LNCaP clone FGC (cell line): ENCODE measurements around the gene INS.

ENCODE experiments used
- DNase-seq: peaks from one replicate; pipeline ENCODE4 v3.0.0-alpha.2; 2011; ENCODE audit warnings: low read depth
- H3K4me3 ChIP-seq: 2 replicates; pipeline ENCODE4 v1.5.1; 2011; ENCODE audit warnings: mild to moderate bottlenecking, low read depth, low read length, control low read depth
- TF ChIP-seq, protein P1 (sequence below): IDR thresholded peaks from 2 replicates; pipeline ENCODE4 v1.5.1; 2012; ENCODE audit warnings: mild to moderate bottlenecking; ENCODE audit not compliant: control insufficient read depth, insufficient read depth; ENCODE audit errors: extremely low read depth

The INS gene

DNA sequence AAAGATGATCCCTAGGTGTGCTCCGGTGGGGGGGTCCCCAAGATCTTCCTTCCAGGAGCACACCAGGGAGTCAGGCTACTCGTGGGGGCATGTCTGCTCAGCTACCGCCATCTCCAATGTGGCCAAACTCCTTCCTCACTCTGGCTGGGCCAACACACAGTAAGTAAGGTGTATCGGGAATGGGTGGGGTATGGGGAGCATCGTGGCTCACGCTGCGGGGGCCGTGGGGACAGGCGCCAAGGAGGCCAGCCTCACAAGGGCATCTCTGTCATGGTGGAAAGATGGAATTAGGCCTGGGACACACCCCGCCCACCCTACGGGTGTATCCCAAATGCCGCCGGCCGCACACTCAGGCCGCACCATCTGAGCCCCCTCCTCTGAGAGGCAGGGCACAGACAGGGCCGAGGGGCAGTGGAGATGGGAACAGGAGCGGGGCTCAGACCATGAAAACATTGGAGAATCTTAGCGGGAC lies 30.1 kb downstream of the INS start:
- DNase-seq = no peak
- TF ChIP-seq, protein P1, sequence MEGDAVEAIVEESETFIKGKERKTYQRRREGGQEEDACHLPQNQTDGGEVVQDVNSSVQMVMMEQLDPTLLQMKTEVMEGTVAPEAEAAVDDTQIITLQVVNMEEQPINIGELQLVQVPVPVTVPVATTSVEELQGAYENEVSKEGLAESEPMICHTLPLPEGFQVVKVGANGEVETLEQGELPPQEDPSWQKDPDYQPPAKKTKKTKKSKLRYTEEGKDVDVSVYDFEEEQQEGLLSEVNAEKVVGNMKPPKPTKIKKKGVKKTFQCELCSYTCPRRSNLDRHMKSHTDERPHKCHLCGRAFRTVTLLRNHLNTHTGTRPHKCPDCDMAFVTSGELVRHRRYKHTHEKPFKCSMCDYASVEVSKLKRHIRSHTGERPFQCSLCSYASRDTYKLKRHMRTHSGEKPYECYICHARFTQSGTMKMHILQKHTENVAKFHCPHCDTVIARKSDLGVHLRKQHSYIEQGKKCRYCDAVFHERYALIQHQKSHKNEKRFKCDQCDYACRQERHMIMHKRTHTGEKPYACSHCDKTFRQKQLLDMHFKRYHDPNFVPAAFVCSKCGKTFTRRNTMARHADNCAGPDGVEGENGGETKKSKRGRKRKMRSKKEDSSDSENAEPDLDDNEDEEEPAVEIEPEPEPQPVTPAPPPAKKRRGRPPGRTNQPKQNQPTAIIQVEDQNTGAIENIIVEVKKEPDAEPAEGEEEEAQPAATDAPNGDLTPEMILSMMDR = no peak
- no peak overlapping the region for H3K4me3 ChIP-seq

DNA sequence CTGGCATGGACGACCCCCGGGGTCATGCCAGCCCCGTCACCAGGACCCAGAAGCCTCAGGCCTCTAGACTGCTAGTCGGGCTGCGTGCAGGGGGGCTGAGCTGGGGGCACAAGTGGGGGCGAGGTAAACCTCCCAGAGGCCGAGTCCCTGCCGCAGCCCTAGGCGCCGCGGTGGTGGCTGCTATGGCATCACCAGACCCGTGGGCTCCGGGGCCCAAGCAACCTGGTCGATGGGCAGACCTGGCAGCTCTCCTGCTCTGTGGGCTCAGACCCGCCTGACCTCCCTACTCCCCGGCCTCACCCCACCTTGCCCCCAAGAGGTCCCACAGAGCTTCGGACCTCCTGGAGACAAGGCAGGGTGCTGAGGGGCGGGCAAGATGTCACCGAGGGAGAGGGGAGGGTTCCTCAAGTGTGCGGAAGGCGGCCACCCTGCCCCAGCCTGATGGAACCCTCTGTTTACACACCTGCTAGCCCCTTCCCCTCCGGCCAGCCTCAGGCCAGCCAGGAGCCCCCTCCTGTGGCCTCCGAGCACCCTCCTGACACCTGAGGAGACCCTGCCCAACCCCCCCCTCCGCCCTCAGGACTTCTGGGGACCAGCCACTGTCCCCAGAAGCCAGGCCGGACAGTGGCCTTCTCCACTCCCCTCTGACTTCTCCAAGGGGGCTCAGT lies 31.2 kb downstream of the INS start:
- no peak overlapping the region for H3K4me3 ChIP-seq
- TF ChIP-seq, protein P1 = no peak
- DNase-seq = no peak

DNA sequence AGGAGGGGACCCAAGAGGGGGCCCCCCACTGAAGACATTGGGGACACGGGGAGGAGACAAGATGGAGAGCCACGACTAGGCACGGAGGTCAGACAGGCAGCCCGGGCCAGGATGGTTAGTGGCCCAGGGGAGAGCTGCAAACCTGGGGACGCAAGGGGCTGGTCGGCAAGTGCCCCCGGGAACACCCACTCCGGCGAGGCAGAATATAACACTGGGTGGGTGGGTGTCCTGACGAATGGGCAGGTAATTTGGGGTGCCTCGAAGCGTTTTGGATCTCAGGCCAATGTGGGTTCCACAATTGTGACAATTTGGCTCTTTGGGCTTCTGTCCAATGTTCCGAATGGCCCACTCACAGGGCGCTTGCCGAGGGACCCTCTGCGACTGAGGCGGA lies 31.7 kb downstream of the INS start:
- TF ChIP-seq, protein P1 = no peak
- no peak for DNase-seq

DNA sequence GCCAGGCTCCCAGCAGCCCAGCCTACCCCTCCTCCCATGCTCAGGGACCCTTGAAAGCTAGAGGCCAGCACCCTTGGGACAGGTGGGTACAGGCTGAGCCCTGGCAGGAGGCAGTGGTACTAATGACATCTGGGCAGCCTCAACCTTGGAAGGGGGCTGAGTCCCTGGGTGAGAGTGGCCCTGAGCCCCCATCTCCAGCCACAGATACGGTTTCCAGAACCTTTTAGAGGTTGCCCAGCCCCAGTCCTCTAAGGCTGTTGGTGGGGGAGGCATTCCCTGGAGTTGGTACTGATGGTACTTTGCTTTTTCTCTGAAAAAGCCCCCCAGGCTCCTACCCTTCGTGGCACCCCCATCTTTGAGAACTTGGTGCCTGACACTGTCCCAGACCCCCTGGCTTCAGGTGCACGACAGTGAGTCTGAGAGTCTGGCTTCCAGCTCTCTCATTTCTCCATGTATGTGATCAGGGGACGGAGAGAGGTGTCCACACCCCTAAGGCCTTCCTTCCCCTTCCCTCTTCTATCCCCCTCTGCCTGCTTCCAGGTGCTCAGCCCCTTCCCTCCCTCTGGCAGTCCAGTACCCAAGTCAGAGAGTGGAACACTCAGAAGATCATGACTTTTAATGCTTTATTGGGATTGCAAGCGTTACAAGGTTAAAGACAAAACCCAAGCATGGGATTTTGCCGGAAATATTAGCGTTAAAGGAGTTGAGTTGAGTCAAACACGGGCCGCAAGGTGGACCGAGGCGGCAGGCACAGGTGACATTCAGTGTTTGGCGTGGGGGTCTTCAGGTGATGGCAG lies 32.3 kb downstream of the INS start:
- TF ChIP-seq, protein P1 = no peak
- DNase-seq = no peak
- no peak overlapping the region for H3K4me3 ChIP-seq

More for the DNA sequence above, 31.7 kb downstream of the INS start:
- H3K4me3 ChIP-seq = no peak overlapping the region

DNA sequence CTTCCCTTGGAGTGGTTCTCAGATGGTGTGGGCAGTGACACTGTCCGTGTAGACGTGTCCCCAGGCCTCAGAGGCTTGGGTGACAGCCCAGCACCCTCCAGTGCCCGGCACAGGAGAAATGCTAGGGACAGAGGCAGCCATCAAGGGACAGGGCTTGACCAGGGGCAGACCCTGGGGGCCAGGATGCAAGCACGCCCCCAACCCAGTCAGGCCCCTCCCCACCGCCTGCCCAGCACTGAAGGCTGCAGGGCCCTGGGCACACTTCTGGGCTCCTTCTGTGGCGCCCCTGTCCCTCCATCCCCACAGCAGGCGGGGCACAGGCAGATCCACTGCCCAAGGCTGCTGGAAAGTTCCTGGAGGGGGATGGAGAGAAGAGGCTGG lies 32.9 kb downstream of the INS start:
- TF ChIP-seq, protein P1 = no peak
- no peak overlapping the region for H3K4me3 ChIP-seq
- no peak for DNase-seq

DNA sequence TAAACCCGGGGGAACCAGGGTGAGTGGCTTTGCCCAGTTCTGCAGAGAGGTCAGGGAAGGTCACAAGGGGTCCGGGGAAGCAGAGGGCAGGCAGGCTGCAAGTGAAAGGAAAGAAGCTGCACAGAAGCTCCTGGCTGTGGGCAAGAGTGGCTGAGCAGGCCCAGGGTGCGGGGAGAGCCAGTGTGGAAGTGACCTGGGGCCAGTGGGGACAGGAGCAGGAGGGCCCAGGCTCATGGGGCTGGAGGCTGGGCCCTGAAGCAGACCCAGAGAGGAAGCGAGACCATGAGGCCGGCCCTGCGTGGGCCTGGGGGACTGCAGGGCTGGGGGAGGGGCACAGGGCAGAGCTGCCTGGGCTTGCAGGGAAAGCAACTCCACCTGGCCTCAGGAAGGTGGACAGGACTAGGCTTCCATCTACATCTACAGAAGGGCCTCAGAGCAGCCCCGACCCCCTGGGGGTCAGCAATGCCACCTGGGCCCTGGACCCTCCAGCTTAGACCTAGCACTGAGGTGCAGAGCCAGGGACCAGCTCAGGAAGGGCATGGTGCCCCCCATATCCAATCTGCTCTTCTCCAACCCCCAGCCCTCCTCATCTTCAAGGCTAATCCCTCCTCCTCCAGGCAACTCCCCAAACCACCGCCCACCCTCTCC lies 33.4 kb downstream of the INS start:
- DNase-seq = no peak
- TF ChIP-seq, protein P1 = no peak
- H3K4me3 ChIP-seq = no peak overlapping the region
